Breast epithelium (tissue), 4 donors: ENCODE results near the gene SPATA31A6. TPM values are rescaled to one million over a fixed set of nuclear protein-coding genes. Genes with fewer than 3 reads are reported as not detected.
"Not testable (repeated sequence)": the region's sequence is repeated elsewhere in the genome, so short reads cannot be mapped to it uniquely, and the experiment has no call there.

Experiments used
- DNase-seq, 2 donors: peaks; one replicate each; pipeline ENCODE4 v3.0.0-alpha.2; 2019; ENCODE audit warnings: low spot score in 2 of 2
- H3K27ac ChIP-seq, 2 donors: fragments of 200-600 bp; sonication (generic) in 1 of 2; one replicate each; pipeline ENCODE4 v1.5.1; 2016 to 2019; ENCODE audit warnings: mild to moderate bottlenecking in 1 of 2
- H3K27me3 ChIP-seq, 2 donors: fragments of 200-600 bp; sonication (generic) in 1 of 2; one replicate each; pipeline versions ENCODE4 v1.5.1 to v1.6.0; 2017 to 2019; ENCODE audit warnings: control low read depth in 1 of 2, mild to moderate bottlenecking in 1 of 2
- H3K36me3 ChIP-seq: fragments of 200-600 bp; one replicate; pipeline ENCODE4 v1.5.1; 2019
- H3K4me1 ChIP-seq, 2 donors: fragments of 200-600 bp; sonication (generic); one replicate each; pipeline ENCODE4 v1.5.1; 2016 to 2019; ENCODE audit warnings: control low read depth in 1 of 2
- H3K4me3 ChIP-seq, 3 donors: fragments of 200-600 bp; sonication (generic); 1 replicate in 2 of 3; 2 replicates in 1 of 3; pipeline ENCODE4 v1.5.1; 2016 to 2019; ENCODE audit warnings: mild to moderate bottlenecking in 3 of 3, moderate library complexity in 2 of 3
- H3K9me3 ChIP-seq, 2 donors: fragments of 200-600 bp; sonication (generic) in 1 of 2; one replicate each; pipeline ENCODE4 v1.5.1; 2016 to 2019; ENCODE audit warnings: control low read depth in 1 of 2
- intact Hi-C: fragments of 100-400 bp; cut with DNase I; formaldehyde crosslinking; loops from one replicate; pipeline ENCODE4 v1.15.1; 2023; ENCODE audit warnings: low total_unique reads
- total RNA-seq, 3 donors: library from RNA; depleted of rRNA; stranded (reverse); fragments of >200 nt; gene quantifications; one replicate each; pipeline ENCODE4 v1.1.0, GENCODE V29; 2016

SPATA31A6 gene
- total RNA-seq = not detected

- intact Hi-C loops, H3K4me1 ChIP-seq, DNase-seq, H3K4me3 ChIP-seq, H3K27me3 ChIP-seq, H3K27ac ChIP-seq, H3K9me3 ChIP-seq, H3K36me3 ChIP-seq: not testable (repeated sequence)
Measured at GRCh38 chr9:42183359-42183758, at the start of gene SPATA31A6. SPATA31A6 (plus strand) TSS chr9:42183659; CDS start chr9:42183688, 29 bp downstream.

- H3K27me3 ChIP-seq, H3K4me3 ChIP-seq, intact Hi-C loops, H3K9me3 ChIP-seq, H3K4me1 ChIP-seq, H3K27ac ChIP-seq, H3K36me3 ChIP-seq, DNase-seq: not testable (repeated sequence)
Measured at GRCh38 chr9:42160299-42160698, 23.2 kb upstream of the SPATA31A6 start.

- H3K9me3 ChIP-seq, H3K27ac ChIP-seq, DNase-seq, H3K4me1 ChIP-seq, H3K4me3 ChIP-seq, intact Hi-C loops, H3K36me3 ChIP-seq, H3K27me3 ChIP-seq: not testable (repeated sequence)
Measured at GRCh38 chr9:42219861-42220260, 36.4 kb downstream of the SPATA31A6 start.

GRCh38 chr9:42223230-42223629, 39.8 kb downstream of the SPATA31A6 start:
- intact Hi-C loops, H3K4me3 ChIP-seq, H3K27ac ChIP-seq, H3K36me3 ChIP-seq, DNase-seq, H3K9me3 ChIP-seq, H3K27me3 ChIP-seq, H3K4me1 ChIP-seq: not testable (repeated sequence)

- intact Hi-C loops, H3K36me3 ChIP-seq, H3K9me3 ChIP-seq, H3K27me3 ChIP-seq, H3K27ac ChIP-seq, H3K4me3 ChIP-seq, DNase-seq, H3K4me1 ChIP-seq: not testable (repeated sequence)
Measured at GRCh38 chr9:42233031-42233430, 49.6 kb downstream of the SPATA31A6 start.

GRCh38 chr9:42234610-42235009, 51.2 kb downstream of the SPATA31A6 start:
- H3K36me3 ChIP-seq, DNase-seq, H3K4me1 ChIP-seq, H3K4me3 ChIP-seq, H3K27me3 ChIP-seq, intact Hi-C loops, H3K27ac ChIP-seq, H3K9me3 ChIP-seq: not testable (repeated sequence)

GRCh38 chr9:42235352-42235991, 52.0 kb downstream of the SPATA31A6 start:
- H3K36me3 ChIP-seq, H3K27ac ChIP-seq, intact Hi-C loops: not testable (repeated sequence)

GRCh38 chr9:42236097-42236496, 52.6 kb downstream of the SPATA31A6 start:
- intact Hi-C loops, H3K27ac ChIP-seq, H3K4me3 ChIP-seq, H3K36me3 ChIP-seq, H3K4me1 ChIP-seq, H3K9me3 ChIP-seq, DNase-seq, H3K27me3 ChIP-seq: not testable (repeated sequence)

More at GRCh38 chr9:42235352-42235991, 52.0 kb downstream of the SPATA31A6 start:
- H3K27me3 ChIP-seq, H3K4me1 ChIP-seq, H3K9me3 ChIP-seq, DNase-seq, H3K4me3 ChIP-seq: not testable (repeated sequence)

GRCh38 chr9:42237381-42237780, 53.9 kb downstream of the SPATA31A6 start:
- intact Hi-C loops = not testable (repeated sequence)

GRCh38 chr9:42238862-42239261, 55.4 kb downstream of the SPATA31A6 start:
- H3K27me3 ChIP-seq, H3K4me3 ChIP-seq, H3K9me3 ChIP-seq, H3K27ac ChIP-seq, H3K36me3 ChIP-seq, H3K4me1 ChIP-seq, DNase-seq, intact Hi-C loops: not testable (repeated sequence)

More at GRCh38 chr9:42237381-42237780, 53.9 kb downstream of the SPATA31A6 start:
- DNase-seq, H3K4me1 ChIP-seq, H3K27me3 ChIP-seq, H3K9me3 ChIP-seq, H3K27ac ChIP-seq, H3K4me3 ChIP-seq, H3K36me3 ChIP-seq: not testable (repeated sequence)

Other genes starting within 250 kb of the SPATA31A6 start
- gene CNTNAP3B, start 54.2 kb upstream of the SPATA31A6 start, total RNA-seq = 10 to 100 TPM; 17.6 to 52.4 (median 46.7) TPM